HL-60 (cell line): Measurements from ENCODE around the gene NLRP6.
"Not testable (repeated sequence)": the region's sequence is repeated elsewhere in the genome, so short reads cannot be mapped to it uniquely, and the experiment has no call there.

ENCODE experiments used
- REST ChIP-seq: IDR thresholded peaks from 2 replicates; pipeline ENCODE4 v1.6.1; 2012; ENCODE audit warnings: low read depth; ENCODE audit not compliant: insufficient replicate concordance
- TF ChIP-seq, protein P1 (sequence below): IDR thresholded peaks from one replicate; pipeline ENCODE4 v1.5.1; 2011; ENCODE audit warnings: low read length, control low read depth, inconsistent platforms; ENCODE audit not compliant: insufficient read depth

DNA sequence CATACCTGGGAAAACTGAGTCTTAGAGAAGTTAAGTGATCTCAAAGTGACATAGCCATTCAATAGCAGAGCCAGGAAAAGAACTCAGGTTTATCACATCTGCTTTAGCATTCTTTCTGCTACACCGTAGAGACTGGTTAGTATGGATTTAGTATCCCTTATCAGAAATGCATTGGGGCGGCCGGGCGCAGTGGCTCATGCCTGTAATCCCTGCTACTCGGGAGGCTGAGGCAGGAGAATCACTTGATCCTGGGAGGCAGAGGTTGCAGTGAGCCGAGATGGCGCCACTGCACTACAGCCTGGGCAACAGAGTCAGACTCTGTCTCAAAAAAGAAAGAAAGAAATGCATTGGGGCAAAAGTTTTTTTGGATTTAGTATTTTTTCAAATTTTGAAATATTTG, 39.9 kb upstream of the NLRP6 start:
- not testable (repeated sequence) for TF ChIP-seq REST
- TF ChIP-seq, protein P1, sequence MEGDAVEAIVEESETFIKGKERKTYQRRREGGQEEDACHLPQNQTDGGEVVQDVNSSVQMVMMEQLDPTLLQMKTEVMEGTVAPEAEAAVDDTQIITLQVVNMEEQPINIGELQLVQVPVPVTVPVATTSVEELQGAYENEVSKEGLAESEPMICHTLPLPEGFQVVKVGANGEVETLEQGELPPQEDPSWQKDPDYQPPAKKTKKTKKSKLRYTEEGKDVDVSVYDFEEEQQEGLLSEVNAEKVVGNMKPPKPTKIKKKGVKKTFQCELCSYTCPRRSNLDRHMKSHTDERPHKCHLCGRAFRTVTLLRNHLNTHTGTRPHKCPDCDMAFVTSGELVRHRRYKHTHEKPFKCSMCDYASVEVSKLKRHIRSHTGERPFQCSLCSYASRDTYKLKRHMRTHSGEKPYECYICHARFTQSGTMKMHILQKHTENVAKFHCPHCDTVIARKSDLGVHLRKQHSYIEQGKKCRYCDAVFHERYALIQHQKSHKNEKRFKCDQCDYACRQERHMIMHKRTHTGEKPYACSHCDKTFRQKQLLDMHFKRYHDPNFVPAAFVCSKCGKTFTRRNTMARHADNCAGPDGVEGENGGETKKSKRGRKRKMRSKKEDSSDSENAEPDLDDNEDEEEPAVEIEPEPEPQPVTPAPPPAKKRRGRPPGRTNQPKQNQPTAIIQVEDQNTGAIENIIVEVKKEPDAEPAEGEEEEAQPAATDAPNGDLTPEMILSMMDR, result not testable (repeated sequence)
